HG03025 (cell line): ENCODE measurements around the gene EXOC3.
"Not testable (repeated sequence)": the region's sequence is repeated elsewhere in the genome, so short reads cannot be mapped to it uniquely, and the experiment has no call there.

Source experiments
- ATAC-seq: cut with Tn5 transposase; IDR thresholded peaks from one replicate; pipeline ENCODE4 v1.9.1; 2021; ENCODE audit warnings: mild to moderate bottlenecking, moderate library complexity; ENCODE audit not compliant: unreplicated experiment, low FRiP score

Gene EXOC3

DNA sequence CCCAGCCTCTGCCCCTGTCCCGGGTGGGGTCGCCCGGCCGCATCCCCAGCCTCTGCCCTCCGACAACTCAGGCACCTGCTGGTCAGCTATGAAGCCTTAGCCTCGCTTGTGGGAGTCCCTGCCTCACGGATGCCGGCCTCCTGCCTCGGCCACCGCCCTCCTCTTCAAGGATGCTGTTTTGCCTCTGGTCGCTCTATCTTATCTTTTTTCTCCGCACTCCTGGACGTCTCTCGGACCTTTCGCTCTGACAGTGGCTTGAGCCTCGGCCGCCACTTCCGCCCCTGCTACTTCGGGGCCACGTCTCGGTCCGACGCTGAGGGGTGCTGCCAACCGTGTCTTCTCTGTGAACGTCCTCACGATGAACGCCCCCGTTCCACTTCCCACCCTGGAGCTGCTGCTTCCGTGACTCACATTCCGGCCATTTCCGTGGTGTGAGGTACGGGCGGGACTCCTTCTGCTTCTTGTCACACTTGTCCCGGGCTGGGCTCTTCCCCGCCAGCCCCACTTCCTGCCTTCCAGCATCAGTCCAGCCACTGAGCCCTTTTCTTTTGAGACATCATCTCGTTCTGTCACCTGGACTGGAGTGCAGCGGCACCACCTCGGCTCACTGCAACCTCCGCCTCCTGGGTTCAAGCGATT, 55.0 kb downstream of the EXOC3 start:
- ATAC-seq: no peak

DNA sequence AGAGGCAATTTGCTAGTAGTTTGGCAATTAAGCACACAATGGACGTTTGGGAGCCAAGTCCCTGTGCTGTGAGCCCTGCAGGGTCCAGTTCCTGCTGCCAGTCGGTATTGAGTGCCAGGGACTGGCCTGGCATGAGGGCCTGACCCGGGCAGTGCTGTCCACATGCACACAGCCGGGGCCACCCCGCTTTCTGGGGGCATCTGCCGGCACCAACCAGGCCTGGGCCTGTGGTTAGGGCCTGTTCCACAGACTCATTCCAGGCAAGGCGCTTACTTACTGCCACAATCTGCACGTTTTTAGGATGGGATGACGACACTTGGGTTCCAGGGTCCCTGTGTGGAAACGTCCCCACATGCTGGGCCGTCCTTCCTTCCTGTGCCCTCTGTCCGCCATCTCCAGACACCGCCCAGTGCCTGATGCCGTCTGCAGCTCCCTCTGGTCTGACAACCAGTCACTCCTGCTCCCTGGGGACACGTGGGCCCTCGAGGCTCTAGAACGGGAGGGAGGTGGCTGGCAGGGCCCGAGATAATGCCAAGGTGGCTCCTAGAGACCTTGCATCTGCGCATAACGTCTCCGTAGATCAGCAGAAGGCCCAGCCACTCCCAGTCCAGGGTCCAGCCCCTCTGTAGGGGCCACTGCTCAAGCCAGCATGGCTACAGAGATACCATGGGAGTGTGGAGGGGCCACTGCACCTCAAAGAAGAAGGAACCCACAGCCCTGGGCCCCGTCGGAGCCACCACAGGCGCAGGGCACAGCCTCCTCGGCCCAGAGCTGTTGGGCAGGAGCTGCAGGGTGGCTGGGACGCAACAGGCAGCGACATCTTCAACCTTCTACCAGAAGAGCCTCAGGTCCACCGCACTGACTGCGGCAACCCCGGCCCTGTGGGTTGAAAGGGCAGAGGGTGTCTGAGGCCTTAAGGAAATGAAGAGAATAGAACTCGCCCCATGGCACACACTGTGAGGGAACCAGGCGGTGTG, 56.5 kb downstream of the EXOC3 start:
- ATAC-seq: no peak

DNA sequence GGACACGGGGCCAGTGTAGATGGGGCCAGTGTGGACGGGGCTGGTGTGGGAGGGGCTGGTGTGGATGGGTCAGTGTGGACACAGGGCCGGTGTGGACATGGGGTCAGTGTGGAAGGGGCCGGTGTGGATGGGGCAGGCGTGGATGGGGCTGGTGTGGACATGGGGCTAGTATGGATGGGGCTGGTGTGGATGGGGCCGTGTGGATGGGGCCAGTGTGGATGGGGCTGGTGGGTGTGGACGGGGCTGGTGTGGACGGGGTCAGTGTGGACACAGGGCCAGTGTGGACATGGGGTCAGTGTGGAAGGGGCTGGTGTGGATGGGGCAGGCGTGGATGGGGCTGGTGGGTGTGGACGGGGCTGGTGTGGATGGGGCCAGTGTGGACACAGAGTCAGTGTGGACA, 57.5 kb downstream of the EXOC3 start:
- no peak for ATAC-seq

DNA sequence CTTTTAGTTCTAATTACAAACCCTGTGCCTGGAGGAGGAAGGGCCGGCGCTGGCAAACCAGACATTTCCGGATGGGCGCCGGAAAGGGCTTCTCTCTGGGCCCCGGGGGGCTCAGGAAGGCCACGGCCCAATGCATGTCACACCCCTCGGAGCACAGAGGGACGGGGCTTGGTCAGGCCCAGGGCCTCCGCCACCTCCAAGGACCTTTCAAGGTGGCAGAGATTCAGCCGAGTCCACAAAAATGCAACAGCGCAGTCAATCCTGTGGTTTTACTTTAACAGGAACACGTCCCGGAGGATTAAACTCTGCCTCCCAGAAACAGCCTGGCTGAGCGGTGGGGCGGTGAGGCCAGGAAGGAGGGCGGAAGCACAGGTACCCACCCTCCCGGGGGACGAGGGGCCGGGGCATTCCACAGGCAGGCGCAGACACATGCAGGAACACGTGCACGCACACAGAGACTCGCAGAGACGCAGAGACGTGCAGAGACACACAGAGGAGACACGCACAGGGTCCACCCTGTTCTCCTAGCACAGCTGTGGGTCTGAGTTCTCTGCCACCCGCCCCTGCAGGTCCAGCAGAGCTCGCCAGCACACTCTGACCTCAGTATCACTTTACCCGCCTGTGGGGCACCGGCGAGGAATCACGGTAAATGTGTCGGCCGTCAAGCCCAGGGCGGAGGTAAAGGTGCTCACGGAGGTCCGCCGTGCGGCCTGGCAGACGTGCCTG, 58.3 kb downstream of the EXOC3 start:
- ATAC-seq: no peak

DNA sequence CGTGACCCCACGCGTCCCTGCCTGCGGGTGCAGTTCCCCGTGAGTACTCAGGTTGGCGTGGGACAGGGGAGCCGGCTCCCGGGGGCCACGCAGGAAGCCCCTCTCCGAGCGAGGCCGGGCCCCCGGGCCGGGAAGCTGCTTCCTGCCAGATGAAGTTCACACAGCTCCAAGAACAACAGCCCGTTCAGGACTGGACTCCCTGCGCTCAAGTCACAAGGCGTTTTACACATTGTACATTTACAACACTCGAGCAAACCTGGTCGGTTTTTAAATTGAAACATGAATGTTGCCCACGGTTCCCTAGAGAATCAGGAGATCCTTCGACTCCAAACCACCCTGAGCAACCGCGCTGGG, 58.8 kb downstream of the EXOC3 start:
- ATAC-seq: no peak

DNA sequence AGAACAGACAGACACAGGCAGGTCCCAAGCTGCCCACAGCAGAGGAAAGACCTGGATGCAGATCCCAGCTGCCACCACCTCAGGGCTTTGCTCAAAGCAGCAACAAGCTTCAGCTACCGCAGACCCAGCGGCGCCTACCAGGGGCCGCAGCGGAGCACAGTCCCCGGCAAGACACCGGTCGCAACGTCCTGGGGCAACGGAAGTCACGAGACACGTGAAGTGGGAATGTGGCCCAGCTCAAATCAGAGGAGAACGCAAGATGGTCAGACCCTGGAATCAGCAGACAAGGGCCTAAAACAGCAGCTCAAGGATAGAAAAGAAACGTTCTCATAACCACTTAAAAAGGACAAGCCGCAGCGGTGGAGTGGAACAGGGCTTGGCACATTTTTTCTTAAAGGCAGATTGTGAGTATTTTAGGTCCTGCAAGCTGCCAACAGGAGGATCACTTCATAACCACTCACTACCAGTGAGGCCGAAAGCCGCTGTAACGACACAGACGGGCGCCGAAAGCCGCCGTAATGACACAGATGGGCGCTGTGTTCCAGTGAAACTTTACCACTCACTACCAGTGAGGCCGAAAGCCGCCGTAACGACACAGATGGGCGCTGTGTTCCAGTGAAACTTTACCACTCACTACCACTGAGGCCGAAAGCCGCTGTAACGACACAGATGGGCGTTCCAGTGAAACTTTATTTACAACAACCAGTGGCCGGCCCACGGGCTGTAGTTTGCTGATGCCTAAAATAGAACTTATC, 59.5 kb downstream of the EXOC3 start:
- ATAC-seq: no peak

DNA sequence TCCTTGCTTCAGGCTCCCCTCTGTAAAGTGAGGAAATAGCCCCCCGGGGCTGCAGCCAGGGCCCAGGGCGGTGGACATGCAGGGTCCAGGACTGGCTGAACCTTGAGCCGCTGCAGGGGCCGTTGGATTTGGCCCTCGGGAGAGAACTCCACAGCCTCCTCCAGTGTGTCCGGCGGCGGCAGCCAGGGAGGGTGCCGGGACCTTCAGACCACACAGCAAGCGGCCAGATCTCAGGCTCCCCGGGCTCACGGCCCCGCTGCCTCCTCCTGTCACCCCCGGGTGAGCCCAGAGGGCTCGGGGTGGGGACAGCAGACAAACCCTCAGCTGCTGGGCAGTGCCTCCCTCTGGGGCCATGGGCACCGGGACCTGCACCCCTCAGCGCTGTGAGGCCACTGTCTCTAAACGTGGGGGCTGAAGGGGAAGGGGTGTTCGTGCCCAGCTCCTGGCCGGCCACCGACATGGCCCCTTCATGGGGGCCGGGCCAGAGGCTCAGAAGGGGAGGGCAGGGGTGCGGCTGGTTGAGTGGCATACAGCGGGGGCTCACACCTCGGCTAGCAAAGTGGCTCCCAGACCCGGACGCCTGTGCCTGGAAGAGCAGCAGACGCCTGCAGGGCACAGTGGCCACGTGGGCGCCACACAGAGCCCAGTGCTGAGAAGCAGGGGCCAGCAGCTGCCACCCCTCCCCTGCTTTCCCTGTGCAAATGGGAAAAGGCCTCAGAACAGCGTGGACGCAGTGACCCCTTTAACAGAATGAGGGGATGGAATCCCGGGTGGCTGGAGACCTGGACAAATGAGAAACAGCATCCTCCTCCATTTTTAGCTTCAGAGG, 61.6 kb downstream of the EXOC3 start:
- ATAC-seq: no peak

DNA sequence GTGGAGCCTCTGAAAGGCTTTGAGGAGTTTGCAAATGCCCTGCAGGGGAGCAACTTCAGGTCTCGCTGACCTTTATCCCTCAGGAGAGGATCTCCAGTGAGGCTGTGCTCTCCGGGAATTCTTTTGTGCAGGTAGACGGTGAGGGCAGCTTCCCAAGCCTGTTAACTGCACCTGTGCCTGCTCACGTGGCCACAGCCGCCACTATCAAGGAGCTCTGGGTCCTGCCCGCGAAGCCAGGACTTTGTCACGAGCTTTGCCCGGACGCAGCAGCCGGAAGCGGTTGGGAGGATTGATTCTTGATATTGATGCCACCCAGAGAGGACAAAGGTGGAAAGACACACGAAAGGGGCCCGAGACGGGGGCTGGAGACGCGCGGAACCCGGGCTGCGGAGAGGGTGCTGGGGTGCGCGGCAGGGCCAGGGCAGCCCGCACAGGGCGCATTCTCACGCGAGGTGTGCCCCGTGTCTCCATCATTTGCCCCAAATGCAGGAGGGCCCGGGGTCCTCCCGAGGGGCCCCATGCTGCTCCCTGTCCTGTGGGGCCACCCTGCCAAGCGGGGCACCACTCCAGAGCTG, 63.1 kb downstream of the EXOC3 start:
- no peak for ATAC-seq

DNA sequence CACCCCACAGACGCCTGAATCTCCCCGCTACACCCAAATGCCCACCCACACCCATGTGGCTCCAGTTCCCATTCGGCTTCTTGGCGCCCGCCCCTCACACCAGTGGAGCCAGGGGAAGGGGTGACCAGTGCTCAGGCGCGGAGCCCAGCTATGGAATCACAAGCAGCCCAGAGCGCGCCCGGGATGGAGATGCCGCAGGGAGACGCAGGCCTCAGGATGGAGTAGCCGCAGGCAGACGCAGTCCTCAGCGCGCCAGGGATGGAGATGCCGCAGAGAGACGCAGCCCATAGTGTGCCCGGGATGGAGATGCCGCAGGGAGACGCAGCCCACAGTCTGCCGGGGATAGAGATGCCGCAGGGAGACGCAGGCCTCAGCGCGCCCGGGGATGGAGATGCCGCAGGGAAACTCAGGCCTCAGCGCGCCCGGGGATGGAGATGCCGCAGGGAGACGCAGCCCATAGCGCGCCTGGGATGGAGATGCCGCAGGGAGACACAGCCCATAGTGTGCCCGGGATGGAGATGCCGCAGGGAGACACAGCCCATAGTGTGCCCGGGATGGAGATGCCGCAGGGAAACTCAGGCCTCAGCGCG, 65.1 kb downstream of the EXOC3 start:
- ATAC-seq: not testable (repeated sequence)

DNA sequence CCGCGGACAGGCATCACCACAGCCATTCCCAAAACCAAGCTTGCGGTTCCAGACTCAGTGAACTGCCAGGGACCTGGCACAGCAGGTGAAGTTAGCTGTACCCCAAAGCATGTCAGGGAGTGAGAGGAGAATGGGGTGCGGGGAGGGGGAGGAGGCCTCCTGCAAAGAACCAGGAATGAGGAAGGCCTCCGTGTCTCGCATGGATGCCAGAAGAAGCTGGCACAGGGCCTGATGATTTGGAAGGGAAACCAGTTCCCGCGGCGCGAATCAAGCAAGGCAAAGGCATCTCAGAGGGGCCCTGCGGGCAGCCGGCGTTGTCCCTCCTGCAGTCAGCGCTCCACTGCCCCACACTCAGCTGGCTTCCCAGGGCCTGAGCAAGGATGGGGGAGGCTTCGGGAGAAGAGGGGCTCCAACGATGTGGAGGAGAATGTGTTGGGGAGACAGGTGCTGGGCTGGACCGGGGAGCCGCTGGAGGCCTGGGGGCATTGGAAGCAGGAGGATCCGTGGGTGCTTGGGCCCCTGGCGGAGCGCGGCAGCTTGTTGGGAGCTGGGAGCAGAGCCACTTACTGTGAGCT, 66.7 kb downstream of the EXOC3 start:
- no peak for ATAC-seq

DNA sequence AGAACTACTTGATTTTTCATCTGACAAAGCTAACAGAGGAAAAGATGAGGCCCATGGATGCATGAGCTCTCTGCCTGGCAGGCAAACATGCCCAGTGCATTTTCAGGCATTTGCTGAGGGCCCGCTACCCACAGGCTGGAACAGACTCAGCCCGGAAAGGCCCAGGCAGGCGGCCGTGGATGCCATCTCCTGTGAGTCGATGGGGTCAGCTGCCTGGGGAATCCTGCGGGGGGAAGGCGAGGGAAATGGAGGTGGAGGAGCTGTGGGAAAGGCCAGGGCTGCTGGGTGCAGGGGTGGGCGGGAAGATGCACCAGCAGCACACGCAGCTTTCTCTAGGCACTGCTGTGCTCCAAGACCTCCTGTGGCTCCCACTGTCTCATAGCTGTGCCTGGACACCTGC, 67.5 kb downstream of the EXOC3 start:
- no peak for ATAC-seq

DNA sequence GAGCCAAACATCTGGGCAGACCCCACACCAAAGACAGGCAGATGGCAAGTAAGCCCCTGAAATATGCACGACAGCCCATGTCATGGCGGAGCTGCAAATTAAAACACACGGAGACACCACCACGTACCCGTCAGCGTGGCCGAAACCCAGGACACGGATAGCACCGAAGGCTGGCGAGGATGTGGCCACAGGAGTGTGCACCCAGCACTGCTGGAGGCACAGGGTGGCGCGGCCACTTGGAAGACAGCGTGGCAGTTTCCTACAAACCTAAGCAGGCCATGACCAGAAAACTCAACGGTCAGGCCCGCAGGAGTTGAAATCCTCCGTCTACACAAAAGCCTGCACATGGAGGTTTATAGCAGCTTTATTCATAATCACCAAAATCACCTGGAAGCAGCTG, 68.5 kb downstream of the EXOC3 start:
- no peak for ATAC-seq

DNA sequence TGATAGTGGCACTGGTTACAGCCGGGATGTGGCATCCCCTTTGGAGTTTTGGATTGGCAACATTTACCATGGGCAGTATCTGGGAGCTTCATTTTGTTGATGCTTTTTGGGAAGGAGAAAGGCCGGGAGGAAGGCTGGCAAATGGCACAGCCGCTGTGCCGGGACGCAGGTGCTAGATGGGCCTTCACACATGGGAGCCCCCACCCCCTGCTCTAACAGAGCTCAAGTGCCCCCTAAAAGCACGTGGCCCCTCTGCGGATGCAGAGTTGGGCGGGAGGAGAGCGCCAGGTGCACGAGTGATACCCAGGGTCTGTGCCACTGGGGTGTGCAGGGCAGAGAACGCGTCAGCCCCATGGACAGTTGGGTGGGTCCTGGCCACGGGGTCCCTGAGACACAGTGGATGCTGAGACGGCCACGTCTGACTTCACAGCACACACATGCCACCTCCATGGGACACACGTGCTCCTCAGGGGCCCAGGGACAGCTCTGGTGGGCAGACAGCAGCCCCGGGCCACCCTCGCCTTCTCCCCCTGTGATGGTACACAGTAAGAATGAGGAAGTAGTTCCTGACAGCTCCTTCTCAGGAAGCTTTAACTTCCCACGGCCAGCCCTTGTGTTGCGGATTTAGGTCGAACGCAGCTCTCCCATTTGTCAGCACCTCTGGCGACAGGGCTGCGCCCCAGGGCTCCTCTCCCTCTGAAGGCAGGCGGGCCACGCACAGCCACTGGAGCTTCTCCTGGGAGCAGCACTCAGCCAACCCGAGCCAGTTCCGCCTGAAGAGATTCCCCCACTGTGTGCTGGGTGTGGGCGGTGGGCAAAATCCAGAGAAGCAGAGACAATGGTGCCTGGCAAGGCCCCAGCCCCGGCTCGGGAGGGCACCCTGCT, 70.5 kb downstream of the EXOC3 start:
- no peak for ATAC-seq

DNA sequence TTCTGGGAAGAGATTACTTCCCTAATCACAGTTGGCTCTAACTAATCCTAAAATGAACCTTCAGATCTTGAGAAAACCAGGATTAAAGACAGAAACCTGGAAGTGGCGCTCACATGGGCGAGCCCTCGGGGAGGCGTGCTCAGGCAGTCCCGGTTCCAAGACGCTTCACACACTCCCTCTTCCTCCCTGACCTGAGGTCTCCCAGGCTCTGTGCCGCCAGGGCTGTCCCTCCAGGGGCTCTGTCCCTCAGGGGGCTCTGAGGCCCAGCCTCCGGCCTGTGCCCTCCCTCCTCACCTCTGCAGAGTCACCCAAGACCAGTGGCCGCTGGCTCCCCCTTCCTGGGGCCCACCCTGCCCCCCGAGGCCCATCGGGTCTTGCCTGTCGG, 71.1 kb downstream of the EXOC3 start:
- ATAC-seq: no peak

DNA sequence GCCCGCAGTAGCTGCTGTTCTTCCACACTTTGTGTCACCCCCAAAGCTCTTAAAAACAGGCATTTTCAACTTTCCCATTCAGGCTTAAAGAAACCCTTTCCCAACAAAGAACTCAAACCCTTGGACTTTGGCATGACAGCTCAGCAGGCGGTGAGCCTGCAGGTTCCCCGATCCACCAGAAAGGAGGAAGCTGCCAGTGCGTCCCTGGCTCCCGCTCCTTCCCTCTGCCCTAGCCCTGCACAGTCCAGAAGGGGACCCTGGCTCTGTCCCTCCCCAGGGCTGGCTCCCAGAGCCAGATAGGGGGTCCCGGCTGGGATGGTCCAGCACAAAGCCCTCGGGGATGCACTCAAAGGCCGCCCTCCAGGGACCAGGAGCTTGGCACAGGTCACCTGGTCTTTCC, 71.7 kb downstream of the EXOC3 start:
- no peak for ATAC-seq

DNA sequence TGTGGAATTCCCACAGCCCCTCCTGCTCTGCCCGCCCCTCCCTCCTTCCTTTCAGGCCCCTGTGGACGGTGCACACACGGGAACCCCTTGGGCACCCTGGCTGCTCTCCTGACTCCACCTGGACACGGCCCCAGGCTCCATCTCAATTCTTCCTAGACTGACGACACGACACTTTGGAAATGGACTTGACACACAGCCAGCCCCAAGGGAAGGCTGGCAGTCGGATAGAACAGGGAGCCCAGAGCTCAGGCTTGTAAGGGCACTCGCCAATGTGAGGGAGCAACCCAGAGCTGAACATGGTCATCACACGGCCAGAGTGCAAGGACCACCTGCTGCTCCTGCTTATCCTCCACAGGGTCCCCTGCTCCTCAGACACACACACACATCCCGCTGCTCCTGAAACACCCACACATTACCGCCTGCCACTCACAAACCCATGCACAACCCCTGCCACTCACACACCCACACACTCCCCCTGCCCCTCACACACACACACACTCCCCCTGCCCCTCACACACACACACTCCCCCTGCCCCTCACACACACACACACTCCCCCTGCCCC, 72.4 kb downstream of the EXOC3 start:
- no peak for ATAC-seq

DNA sequence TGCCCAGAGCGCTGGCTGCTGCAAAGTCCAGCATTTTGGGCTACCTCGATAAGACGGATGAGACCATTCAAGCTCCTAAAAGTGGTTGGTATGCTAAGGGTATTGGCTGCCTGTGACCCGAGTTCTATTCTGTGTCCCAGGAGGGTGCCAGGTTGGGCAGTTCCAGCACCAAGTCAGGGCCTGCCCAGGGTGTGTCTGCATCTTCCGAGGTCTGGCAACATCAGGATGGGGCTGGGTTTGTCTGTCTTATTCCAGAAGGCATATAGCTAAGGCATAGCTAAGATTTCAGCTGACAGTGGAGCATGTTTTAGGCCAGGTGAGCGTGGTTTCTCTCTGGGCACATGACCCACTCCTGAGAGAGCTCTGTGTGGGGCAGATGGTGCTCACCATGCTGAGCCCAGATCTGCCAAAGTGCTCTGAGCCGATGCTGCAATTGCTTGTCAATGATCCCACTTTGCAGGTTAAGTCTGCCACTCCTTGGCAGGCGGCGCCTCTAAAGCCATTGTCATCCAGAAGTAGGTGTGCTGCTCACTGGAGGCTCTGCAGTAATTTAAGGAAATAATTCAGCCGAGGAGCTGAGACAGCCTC, 73.5 kb downstream of the EXOC3 start:
- no peak for ATAC-seq
